Fibroblast of the aortic adventitia (primary cell): ENCODE results near the gene GATAD2A. TPM values are rescaled to one million over a fixed set of nuclear protein-coding genes. Genes with fewer than 3 reads are reported as not detected.

Experiments
- DNase-seq: peaks from one replicate; pipeline ENCODE4 v3.0.0-alpha.2; 2010; ENCODE audit warnings: low read depth
- H3K4me3 ChIP-seq: 2 replicates; pipeline ENCODE4 v1.5.1; 2011; ENCODE audit warnings: low read depth, mild to moderate bottlenecking, control low read depth, low read length, moderate library complexity
- CTCF ChIP-seq: IDR thresholded peaks from 2 replicates; pipeline ENCODE4 v1.5.1; 2011; ENCODE audit warnings: mild to moderate bottlenecking, low read length, control low read depth, inconsistent platforms; ENCODE audit not compliant: insufficient read depth
- total RNA-seq: library from RNA; depleted of rRNA; stranded (reverse); fragments of >200 nt; gene quantifications from 2 replicates; pipeline ENCODE4 v1.2.3, GENCODE V29; 2012; ENCODE audit warnings: low replicate concordance

Gene GATAD2A
- total RNA-seq, 1 donor = 46.4 TPM

- no peak for DNase-seq
- H3K4me3 ChIP-seq = no peak overlapping the region
- TF ChIP-seq CTCF = no peak
These were observed 75.2 kb downstream of the GATAD2A start for GRCh38 chr19:19480688-19481087.

DNA sequence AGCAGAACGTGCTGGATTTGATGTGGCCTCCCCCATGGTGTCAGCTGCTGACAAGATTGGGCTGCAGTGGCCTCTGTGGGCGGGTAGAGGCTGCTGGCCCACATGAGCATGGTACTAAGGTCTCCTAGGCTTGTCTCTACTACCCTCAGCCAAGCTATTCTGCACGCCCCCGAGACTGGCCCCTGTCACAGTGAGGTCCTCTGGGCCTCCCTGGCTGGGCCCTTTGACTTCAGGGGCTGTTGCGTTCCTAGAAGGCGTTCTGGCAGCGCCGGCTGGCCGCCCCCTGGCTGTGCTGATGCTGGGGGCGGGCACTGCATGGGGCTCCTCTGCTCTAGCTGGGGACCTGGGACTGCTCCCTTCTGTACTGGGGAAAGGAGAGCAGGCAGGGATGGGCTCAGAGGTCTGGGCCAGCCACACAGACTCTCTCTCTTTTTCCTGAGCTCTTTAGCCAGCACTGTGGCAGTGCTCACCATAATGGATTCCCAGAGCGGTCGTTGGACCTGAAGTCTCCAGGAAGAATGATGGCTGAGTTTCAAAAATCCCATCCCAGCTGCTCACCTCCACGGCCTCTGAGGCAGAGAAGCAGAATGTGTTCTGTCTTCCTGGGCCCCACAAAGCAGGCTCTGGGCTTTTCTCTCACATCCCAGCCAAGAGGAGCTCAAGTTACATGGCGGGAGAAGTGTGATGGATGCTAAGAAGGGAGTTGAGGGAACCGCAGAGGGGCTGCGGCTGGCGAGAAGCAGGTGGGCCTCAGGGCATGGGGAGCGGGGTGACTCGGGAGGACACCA lies 77.5 kb downstream of the GATAD2A start:
- no peak for DNase-seq
- no peak for TF ChIP-seq CTCF
- no peak overlapping the region for H3K4me3 ChIP-seq

DNA sequence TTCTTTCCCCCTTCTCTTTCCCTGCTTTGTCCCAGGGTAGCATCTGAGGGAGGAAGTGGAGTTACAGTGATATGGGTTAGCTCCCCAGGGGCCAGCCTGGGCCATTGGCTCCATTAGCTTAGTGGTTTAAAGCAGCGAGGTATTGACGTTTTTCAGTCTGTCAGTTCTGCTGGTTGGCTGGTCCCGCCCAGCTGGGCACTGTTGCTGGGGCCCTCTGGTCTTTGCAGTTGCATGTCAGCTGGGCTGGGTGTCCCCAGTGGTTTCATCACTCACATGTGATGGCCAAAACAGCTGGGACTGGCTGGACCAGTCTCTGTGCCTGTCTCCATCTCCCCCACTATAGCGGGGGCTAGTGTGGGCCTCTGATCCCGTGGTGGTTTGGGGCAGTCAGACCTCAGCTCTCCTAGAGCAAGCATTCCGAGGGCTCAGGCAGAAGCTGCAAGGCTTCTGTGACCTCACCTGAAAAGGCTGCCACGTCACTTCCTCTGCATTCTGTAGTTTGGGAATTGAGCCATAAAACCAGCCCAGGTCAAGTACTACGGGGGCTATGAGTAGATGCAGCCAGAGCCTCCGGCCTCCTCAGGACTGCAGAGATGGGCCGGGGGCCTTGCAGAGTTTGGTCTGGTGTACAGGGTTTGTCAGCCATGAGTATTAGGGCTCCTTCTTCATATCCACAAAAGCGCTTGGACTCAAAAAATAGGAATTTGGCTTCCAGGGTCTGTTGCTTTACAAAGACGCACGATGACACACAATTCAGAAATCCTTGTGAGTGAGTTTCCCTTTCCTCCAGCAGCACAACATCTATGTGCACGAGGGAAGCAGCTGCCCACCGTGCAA lies 79.9 kb downstream of the GATAD2A start:
- no peak for TF ChIP-seq CTCF
- DNase-seq = peak; percentile 13
- no peak overlapping the region for H3K4me3 ChIP-seq

DNA sequence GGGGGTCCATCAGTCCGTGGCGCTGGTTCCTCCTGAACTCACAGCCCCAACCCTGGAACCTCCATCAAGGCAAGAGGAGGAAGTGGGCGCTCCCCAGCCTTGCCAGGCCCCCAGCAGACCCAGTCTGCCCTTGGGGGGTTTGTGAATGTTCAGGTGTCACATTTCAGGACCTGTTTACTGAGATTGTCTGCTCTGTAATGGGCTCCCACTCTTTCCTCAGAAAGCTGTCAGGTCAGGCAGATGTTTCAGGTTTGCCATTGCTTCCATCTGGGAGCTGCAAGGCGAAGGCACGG lies 80.5 kb downstream of the GATAD2A start:
- TF ChIP-seq CTCF = no peak
- DNase-seq = no peak
- no peak overlapping the region for H3K4me3 ChIP-seq

GRCh38 chr19:19486343-19487076 lies 81.0 kb downstream of the GATAD2A start:
- TF ChIP-seq CTCF = no peak
- DNase-seq = no peak
- H3K4me3 ChIP-seq = no peak overlapping the region

- no peak for TF ChIP-seq CTCF
- DNase-seq = no peak
- no peak overlapping the region for H3K4me3 ChIP-seq
These were observed 81.8 kb downstream of the GATAD2A start for GRCh38 chr19:19487077-19487949.
